ENCODE measurements around the gene CYP27C1. TPM values are rescaled to one million over a fixed set of nuclear protein-coding genes. Genes with fewer than 3 reads are reported as not detected.
"Not testable (repeated sequence)": the region's sequence is repeated elsewhere in the genome, so short reads cannot be mapped to it uniquely, and the experiment has no call there.

The CYP27C1 gene
- polyA plus RNA-seq, 1 donor from 2014 or later, result not detected

- not testable (repeated sequence) for H3K27ac Mint-ChIP-seq, H3K9me3 Mint-ChIP-seq, H3K36me3 Mint-ChIP-seq, H3K4me3 Mint-ChIP-seq, H3K4me1 Mint-ChIP-seq
- H3K27me3 Mint-ChIP-seq, result peaks cover 30% of the 10 kb centered on the region
Observed at GRCh38 chr2:127214201-127214600, 5.9 kb downstream of the CYP27C1 start.

DNA sequence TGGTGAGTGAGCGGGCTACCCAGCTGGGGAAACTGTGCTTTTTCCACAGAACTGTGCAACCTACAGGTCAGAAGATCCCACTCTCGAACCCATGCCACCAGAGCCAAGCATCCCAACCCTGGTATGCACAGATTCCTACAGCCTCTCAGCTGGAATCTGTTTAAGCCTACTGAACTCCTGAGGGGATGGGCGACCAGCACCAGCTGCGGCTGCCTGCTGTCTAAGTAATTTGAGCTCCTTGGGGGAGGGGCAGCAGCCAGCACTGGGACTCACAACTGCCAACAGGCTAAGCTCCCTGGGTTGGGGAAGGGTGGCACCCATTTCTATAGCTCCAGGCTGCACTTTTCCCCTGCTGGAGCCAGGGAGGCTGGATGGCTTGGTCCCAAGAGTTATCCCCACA is 11.8 kb downstream of the CYP27C1 start:
- no peaks in the 10 kb centered on the region for H3K36me3 Mint-ChIP-seq
- no peaks in the 10 kb centered on the region for H3K4me1 Mint-ChIP-seq
- no peak overlapping the region for H3K4me3 Mint-ChIP-seq
- no peak overlapping the region for H3K27ac Mint-ChIP-seq
- H3K27me3 Mint-ChIP-seq, result peaks cover 19% of the 10 kb centered on the region
- H3K9me3 Mint-ChIP-seq, result peaks cover 0 to 5% (median 0%) of the 10 kb centered on the region in 3 donors

DNA sequence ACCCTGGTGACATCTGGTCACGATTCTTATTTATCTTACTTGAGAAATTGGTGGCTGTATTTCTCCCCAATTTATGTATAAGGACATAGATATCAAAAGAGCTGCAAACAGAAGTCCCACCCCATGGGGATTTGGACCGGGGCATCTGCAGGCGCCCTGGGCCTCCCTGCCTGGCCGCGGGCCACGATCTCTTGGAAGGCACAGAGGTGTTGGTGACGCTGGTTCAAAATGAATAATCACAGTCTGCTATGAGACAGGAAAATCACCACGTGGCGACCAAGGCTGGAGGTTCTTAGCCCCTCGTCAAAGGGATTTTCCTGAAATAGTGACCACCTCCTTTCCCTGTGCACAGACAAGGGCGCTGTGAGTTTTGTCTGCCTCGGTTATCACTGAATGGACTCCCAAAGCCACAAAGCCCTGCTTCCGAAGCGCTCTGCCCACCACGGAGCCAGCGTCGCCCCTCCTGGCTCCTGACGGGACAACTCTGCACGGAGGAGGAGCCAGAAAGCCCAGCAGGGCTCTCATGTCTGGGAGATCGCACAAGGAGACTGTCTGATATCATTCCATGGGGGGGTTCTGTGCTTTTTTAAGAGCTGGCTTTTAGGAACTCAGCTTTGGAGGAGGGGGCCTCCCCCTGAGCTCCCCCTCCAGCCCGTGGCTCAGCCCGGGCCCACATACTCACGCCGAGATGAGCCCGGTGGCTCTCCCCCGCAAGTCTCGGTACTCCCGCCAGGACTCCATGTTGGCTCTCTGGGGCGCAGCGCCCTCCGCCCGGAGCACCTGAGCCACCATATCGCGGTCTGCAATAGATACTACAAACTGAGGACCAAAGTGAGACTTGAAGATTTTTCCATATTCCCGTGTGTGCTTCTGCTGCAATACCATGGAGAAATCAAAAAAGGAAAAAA is 14.6 kb downstream of the CYP27C1 start:
- Mint-ChIP-seq H3K27ac (no peak overlapping the region), H3K9me3 (no peaks in the 10 kb centered on the region), H3K4me3 (peak overlapping the region in 1 of 4 donors; percentile 61), H3K27me3 (peaks cover 13% of the 10 kb centered on the region), H3K4me1 (no peaks in the 10 kb centered on the region), H3K36me3 (no peaks in the 10 kb centered on the region)

DNA sequence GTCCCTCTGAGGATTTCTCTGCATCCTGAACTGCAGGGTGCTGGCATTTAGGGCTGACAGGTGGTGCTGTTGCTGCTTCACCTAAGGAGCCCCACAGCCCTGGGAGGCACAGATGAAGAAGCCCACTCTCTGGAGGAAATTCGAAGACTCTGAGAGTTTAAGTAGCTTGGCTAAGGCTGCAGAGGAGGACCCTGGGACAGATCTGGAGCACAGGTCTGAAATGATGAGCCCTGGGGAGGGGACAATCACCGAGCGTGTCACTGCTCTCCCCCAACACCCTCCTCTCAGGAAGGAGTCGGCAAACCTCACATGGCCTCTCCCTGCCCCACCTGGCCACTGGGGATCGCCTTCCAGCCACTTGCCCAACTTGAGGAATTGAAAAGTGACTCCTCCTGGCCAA is 18.6 kb downstream of the CYP27C1 start:
- Mint-ChIP-seq H3K9me3 (no peaks in the 10 kb centered on the region), H3K27ac (peak overlapping the region in 1 of 3 donors; percentile 80), H3K4me3 (no peak overlapping the region), H3K27me3 (peaks cover 9% of the 10 kb centered on the region), H3K36me3 (no peaks in the 10 kb centered on the region), H3K4me1 (peaks cover 0 to 4% (median 3%) of the 10 kb centered on the region in 3 donors)

- Mint-ChIP-seq H3K36me3 (no peaks in the 10 kb centered on the region), H3K4me3 (no peak overlapping the region), H3K27me3 (peaks cover 9% of the 10 kb centered on the region), H3K4me1 (peaks cover 0 to 4% (median 3%) of the 10 kb centered on the region in 3 donors), H3K27ac (no peak overlapping the region), H3K9me3 (no peaks in the 10 kb centered on the region)
Observed at GRCh38 chr2:127200962-127201361, 19.1 kb downstream of the CYP27C1 start.

DNA sequence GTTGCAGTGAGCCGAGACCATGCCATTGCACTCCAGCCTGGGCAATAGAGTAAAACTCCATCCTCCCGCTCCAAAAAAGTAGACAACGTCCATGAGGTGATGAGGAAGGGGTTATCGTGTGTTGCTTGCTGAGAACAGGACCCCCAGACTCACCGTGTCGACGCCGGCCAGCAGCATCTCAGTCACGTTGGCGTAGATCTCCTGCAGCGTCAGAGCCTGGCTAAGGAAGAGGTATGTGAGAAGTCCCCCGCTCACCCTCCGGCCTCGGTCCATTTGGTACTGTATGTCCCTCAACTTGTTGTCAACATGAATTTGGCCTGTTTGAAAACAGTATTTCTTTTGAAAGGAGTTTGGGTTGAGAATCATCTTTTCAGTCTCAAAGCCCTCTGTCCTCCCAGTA is 20.9 kb downstream of the CYP27C1 start:
- Mint-ChIP-seq H3K36me3 (no peaks in the 10 kb centered on the region), H3K4me3 (no peak overlapping the region), H3K9me3 (no peaks in the 10 kb centered on the region), H3K4me1 (peaks cover 0 to 4% (median 3%) of the 10 kb centered on the region in 3 donors), H3K27me3 (peaks cover 5% of the 10 kb centered on the region), H3K27ac (no peak overlapping the region)

DNA sequence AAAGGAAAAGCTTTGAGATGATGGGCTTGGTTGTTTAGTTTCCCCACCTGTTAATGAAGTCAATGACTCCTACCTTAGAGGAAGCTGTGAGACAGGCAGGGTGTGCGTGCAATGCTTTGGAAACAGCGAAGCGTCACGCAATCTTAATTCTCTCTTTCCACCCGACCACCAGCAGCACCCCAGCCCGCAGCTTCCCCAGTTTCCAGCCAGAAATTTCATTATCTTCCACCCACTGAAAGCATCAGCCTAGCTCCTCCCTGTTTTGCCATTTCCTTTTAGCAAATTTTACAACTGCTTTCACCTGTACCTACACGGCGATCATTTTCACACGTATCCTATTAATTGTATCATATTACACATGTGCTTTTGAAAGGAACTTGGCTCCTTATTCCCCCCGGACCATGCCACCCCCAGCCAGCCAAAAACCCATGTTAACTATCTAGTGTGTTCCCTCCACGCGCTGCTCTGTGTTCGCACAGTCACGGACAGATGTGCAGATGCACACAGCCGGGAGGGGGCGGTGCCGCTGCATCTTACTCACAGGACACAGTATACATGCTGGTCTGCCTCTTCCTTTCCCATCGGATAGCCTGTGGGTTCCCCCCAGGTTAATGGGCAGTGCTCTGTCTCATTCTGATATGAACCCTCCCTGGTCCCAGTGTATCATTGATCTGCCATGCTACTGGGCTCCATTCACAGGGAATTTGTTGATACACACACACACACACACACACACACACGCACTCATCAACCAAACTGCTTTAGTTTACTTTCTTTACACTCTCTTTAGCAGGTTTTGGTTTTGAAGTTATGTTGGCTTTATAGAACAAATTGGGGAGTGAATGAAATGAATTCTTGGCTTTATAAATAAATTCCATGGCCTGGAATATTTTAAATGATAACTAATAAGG is 22.4 kb downstream of the CYP27C1 start:
- H3K27ac Mint-ChIP-seq, result no peak overlapping the region
- peak overlapping the region in 3 of 4 donors; percentile 81 to 88 (median 86) for H3K4me3 Mint-ChIP-seq
- no peaks in the 10 kb centered on the region for H3K36me3 Mint-ChIP-seq
- no peaks in the 10 kb centered on the region for H3K9me3 Mint-ChIP-seq
- peaks cover 5% of the 10 kb centered on the region for H3K27me3 Mint-ChIP-seq
- peaks cover 0 to 4% (median 3%) of the 10 kb centered on the region in 3 donors for H3K4me1 Mint-ChIP-seq

- Mint-ChIP-seq H3K27ac (no peak overlapping the region), H3K4me3 (peak overlapping the region in 3 of 4 donors; percentile 81 to 88 (median 86)), H3K27me3 (peaks cover 5% of the 10 kb centered on the region), H3K4me1 (peaks cover 0 to 4% (median 3%) of the 10 kb centered on the region in 3 donors), H3K9me3 (no peaks in the 10 kb centered on the region), H3K36me3 (no peaks in the 10 kb centered on the region)
Observed at GRCh38 chr2:127196998-127197397, 23.1 kb downstream of the CYP27C1 start.

DNA sequence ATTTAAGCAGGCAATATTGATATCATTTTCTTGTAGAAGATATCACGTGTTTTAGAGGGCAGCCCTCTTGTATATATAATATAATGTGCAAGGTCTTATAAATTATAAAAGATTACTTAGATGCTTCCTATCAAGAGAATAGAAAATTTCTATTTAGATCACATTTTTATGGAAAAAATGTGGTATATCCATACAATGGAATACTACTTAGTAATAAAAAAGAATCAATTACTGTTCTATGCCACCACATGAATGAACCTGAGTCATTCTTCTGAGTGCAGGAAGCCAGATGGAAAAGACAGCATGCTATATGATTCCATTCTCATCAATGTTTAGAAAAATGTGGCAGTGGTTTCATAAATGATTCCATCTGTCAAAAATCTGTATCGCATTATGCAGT is 23.6 kb downstream of the CYP27C1 start:
- H3K27ac Mint-ChIP-seq, result no peak overlapping the region
- peaks cover 0 to 4% (median 3%) of the 10 kb centered on the region in 3 donors for H3K4me1 Mint-ChIP-seq
- no peaks in the 10 kb centered on the region for H3K9me3 Mint-ChIP-seq
- no peaks in the 10 kb centered on the region for H3K36me3 Mint-ChIP-seq
- no peak overlapping the region for H3K4me3 Mint-ChIP-seq
- peaks cover 4% of the 10 kb centered on the region for H3K27me3 Mint-ChIP-seq

GRCh38 chr2:127195140-127196074 is 24.7 kb downstream of the CYP27C1 start:
- H3K27ac Mint-ChIP-seq, result no peak overlapping the region
- peaks cover 4% of the 10 kb centered on the region for H3K27me3 Mint-ChIP-seq
- no peaks in the 10 kb centered on the region for H3K36me3 Mint-ChIP-seq
- H3K4me1 Mint-ChIP-seq, result peaks cover 0 to 4% (median 3%) of the 10 kb centered on the region in 3 donors
- H3K9me3 Mint-ChIP-seq, result no peaks in the 10 kb centered on the region
- peak overlapping the region in 1 of 4 donors; percentile 67 for H3K4me3 Mint-ChIP-seq

DNA sequence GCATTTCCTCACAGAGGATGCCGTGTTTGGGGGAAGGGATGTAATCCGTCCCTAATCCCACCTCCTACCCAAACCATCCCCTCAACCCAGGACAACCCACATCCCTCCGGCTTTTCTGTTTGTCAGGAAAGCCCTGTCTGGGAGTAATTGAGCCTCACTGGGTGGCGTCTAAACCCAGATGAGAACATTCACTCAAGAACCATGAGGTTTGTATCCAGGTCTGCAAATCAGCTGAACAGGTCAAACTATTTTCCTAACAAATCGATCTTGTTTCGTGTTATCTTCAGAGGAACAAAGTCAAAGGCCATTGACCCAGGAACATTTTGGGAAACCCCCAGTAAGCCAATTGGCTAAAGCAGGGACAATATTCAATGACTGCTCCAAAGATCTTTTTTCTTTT is 25.7 kb downstream of the CYP27C1 start:
- Mint-ChIP-seq H3K4me1 (peaks cover 0 to 4% (median 3%) of the 10 kb centered on the region in 3 donors), H3K4me3 (no peak overlapping the region), H3K27ac (no peak overlapping the region), H3K9me3 (peaks cover 0 to 7% (median 0%) of the 10 kb centered on the region in 3 donors), H3K27me3 (peaks cover 6% of the 10 kb centered on the region), H3K36me3 (no peaks in the 10 kb centered on the region)

- Mint-ChIP-seq H3K4me3 (no peak overlapping the region), H3K9me3 (peaks cover 0 to 8% (median 2%) of the 10 kb centered on the region in 3 donors), H3K27ac (no peak overlapping the region), H3K36me3 (no peaks in the 10 kb centered on the region), H3K4me1 (peaks cover 0 to 4% (median 3%) of the 10 kb centered on the region in 3 donors), H3K27me3 (peaks cover 6% of the 10 kb centered on the region)
Observed at GRCh38 chr2:127193967-127194280, 26.2 kb downstream of the CYP27C1 start.

DNA sequence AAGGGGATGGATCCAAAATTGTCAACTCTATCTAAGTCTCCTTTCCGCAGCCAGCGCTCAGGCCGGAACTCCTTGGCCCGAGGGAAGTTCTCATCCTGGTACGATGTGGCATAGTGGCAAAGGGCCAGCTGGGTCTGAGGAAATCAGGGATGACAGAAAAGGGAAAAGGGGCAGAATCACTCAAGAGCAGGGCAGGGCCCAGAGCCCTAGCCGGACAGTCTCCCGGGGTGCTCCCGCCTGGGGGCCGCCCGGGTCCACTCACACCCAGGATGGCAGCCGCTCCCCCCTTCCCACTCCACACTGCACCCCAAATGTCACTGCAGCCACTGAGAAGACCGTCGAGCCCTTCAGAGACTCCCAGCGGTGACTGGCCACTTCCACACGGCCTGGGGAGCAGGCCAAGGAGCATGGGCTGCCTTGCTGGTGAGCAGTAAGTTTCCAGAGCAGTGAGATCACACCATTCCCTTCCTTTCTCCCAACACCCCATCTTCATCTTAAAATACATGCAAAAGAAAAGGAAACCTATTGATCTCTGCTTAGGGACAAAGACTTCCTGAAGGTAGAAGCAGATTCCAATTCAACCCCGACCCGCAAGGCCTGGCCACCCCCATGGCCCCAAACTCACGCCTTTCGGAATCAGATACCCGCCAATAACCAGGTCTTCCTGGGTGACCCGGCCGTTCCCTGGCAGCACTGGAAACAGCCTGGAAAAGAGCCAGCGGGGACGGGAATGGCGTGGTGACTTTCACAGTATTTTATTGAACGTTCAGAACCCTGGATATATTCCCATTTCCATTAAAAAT is 26.7 kb downstream of the CYP27C1 start:
- no peak overlapping the region for H3K4me3 Mint-ChIP-seq
- peaks cover 0 to 8% (median 2%) of the 10 kb centered on the region in 3 donors for H3K9me3 Mint-ChIP-seq
- peaks cover 8% of the 10 kb centered on the region for H3K27me3 Mint-ChIP-seq
- H3K4me1 Mint-ChIP-seq, result peaks cover 0 to 4% (median 3%) of the 10 kb centered on the region in 3 donors
- H3K27ac Mint-ChIP-seq, result no peak overlapping the region
- H3K36me3 Mint-ChIP-seq, result no peaks in the 10 kb centered on the region

Data from IgD-negative memory B cell (primary cell).